ENCODE results near the gene SPZ1.

DNA sequence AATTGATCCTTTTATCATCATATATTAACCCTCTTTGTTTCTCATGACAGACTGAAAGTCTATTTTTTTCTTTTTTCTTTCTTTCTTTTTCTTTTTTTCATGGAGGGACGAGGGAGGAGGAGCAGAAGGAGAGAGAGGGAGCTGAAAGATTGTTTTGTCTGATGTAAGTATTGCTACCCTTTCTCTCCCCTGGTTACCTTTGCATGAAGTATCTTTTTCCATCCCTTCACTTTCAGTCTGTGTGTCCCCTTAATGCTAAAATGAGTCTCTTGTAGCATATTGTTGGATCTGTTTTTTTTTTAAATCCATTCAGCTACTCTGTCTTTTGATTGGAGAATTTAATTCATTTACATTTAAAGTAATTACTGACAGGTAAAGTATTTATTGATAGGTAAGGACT, 36.4 kb upstream of the SPZ1 start:
- TF ChIP-seq, protein P1, sequence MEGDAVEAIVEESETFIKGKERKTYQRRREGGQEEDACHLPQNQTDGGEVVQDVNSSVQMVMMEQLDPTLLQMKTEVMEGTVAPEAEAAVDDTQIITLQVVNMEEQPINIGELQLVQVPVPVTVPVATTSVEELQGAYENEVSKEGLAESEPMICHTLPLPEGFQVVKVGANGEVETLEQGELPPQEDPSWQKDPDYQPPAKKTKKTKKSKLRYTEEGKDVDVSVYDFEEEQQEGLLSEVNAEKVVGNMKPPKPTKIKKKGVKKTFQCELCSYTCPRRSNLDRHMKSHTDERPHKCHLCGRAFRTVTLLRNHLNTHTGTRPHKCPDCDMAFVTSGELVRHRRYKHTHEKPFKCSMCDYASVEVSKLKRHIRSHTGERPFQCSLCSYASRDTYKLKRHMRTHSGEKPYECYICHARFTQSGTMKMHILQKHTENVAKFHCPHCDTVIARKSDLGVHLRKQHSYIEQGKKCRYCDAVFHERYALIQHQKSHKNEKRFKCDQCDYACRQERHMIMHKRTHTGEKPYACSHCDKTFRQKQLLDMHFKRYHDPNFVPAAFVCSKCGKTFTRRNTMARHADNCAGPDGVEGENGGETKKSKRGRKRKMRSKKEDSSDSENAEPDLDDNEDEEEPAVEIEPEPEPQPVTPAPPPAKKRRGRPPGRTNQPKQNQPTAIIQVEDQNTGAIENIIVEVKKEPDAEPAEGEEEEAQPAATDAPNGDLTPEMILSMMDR (IDR thresholded peaks at IDR 0.05): no peak
- TF ChIP-seq POLR2A (IDR thresholded peaks at IDR 0.05): no peak

Data from prostate gland (tissue), 2 donors.